MV-4-11 (cell line): ENCODE measurements around the gene DNAJC13.
"Not testable (repeated sequence)": the region's sequence is repeated elsewhere in the genome, so short reads cannot be mapped to it uniquely, and the experiment has no call there.

Experiments
- DNase-seq: peaks from one replicate; lab custom pipeline; 2025; lab: John Stamatoyannopoulos, UW

DNAJC13 gene

GRCh38 chr3:132416807-132417694 is at the start of gene DNAJC13:
TSS of gene DNAJC13 (plus strand) at chr3:132417502. CDS start at chr3:132434551, 17,049 bp downstream.
- DNase-seq = peak; percentile 94

- no peak for DNase-seq
These were observed 48.8 kb upstream of the DNAJC13 start for GRCh38 chr3:132368515-132368914.

GRCh38 chr3:132368962-132369361 is 48.3 kb upstream of the DNAJC13 start:
- no peak for DNase-seq

GRCh38 chr3:132376945-132377354 is 40.4 kb upstream of the DNAJC13 start:
- not testable (repeated sequence) for DNase-seq

GRCh38 chr3:132378048-132378762 is 39.1 kb upstream of the DNAJC13 start:
- DNase-seq = no peak

GRCh38 chr3:132378846-132379245 is 38.5 kb upstream of the DNAJC13 start:
- DNase-seq = no peak

GRCh38 chr3:132380920-132381319 is 36.4 kb upstream of the DNAJC13 start:
- no peak for DNase-seq

- no peak for DNase-seq
These were observed 35.9 kb upstream of the DNAJC13 start for GRCh38 chr3:132381348-132381944.

- DNase-seq = no peak
These were observed 35.0 kb upstream of the DNAJC13 start for GRCh38 chr3:132382267-132382666.

GRCh38 chr3:132382688-132383194 is 34.6 kb upstream of the DNAJC13 start:
- no peak for DNase-seq

GRCh38 chr3:132386259-132386658 is 31.0 kb upstream of the DNAJC13 start:
- no peak for DNase-seq

- DNase-seq = not testable (repeated sequence)
These were observed 24.6 kb upstream of the DNAJC13 start for GRCh38 chr3:132392675-132393074.

GRCh38 chr3:132394320-132394719 is 23.0 kb upstream of the DNAJC13 start:
- DNase-seq = no peak

- DNase-seq = no peak
These were observed 22.2 kb upstream of the DNAJC13 start for GRCh38 chr3:132395126-132395525.

- no peak for DNase-seq
These were observed 21.0 kb upstream of the DNAJC13 start for GRCh38 chr3:132396255-132396654.

- DNase-seq = not testable (repeated sequence)
These were observed 20.5 kb upstream of the DNAJC13 start for GRCh38 chr3:132396776-132397175.

- DNase-seq = peak; percentile 53
These were observed 18.0 kb upstream of the DNAJC13 start for GRCh38 chr3:132399054-132399929.

- DNase-seq = no peak
These were observed 16.0 kb upstream of the DNAJC13 start for GRCh38 chr3:132401255-132401654.

- no peak for DNase-seq
These were observed 13.0 kb upstream of the DNAJC13 start for GRCh38 chr3:132404276-132404675.

GRCh38 chr3:132405188-132405587 is 12.1 kb upstream of the DNAJC13 start:
- DNase-seq = no peak

GRCh38 chr3:132405609-132406299 is 11.5 kb upstream of the DNAJC13 start:
- DNase-seq = no peak
